ENCODE measurements around the gene MRPL48.

DNA sequence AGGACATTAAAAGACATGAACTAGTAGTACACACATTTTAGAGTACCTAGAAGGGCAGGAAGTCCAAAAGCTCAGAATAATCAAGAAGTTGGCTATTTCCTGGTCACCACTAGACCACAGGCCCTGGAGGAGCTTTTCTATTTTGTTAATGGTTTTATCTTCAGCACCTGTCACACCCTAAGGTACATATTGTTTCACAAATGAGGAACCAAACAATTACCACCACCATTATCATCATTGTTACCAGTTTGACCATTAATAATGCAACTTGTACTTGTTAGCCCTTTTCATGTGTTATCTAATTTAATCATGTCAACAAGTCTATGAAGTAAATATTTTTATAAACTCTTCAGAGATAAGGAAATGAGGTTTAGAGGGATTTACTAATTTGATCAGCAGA lies 4.9 kb downstream of the MRPL48 start:
- no peak for TF ChIP-seq EZH2 (IDR thresholded peaks at IDR 0.05; ENCODE audit: borderline replicate concordance, low read depth, low read length, severe bottlenecking)
- no peak for TF ChIP-seq CTCF (IDR thresholded peaks at IDR 0.05; ENCODE audit: borderline replicate concordance, extremely low read depth, low read length, poor library complexity, severe bottlenecking)

All from DND-41 (cell line).